LNCaP clone FGC (cell line): ENCODE measurements around the gene PAK6.

Experiments used
- DNase-seq: peaks from one replicate; pipeline ENCODE4 v3.0.0-alpha.2; 2011; ENCODE audit warnings: low read depth
- H3K4me3 ChIP-seq: 2 replicates; pipeline ENCODE4 v1.5.1; 2011; ENCODE audit warnings: mild to moderate bottlenecking, low read depth, low read length, control low read depth
- TF ChIP-seq, protein P1 (sequence below): IDR thresholded peaks from 2 replicates; pipeline ENCODE4 v1.5.1; 2012; ENCODE audit warnings: mild to moderate bottlenecking; ENCODE audit not compliant: control insufficient read depth, insufficient read depth; ENCODE audit errors: extremely low read depth

The PAK6 gene

DNA sequence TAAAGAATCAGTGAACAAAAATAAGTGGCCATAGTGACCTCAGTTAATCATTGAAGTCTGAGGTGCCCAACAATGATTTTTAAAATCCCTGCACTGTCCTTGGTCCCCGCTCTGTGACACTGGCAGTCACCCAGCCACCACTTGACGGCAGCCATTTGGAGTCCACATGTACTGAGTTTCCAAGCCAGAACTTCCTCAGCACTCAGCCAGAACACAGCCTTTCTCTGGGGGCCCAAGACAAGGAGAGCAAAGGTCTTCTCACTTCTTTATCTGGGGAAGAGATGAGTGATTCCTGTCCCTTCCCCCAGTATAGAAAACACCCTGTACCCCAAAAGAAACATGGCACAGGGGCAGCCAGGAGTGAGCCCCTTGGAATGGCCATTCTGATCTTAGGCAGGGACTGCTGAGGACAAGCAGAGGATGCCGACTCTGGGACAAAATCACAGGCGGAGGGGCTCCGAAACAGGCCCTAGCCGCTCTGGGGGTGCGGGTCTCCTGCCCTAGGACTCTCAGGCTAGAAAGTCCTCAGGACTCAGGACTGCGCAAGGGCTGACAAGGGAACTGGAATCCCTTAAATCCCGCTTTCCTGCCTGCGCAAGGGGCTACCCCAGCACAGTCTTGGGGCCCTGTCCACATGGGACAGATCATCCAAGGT, 12.8 kb downstream of the PAK6 start:
- TF ChIP-seq, protein P1, sequence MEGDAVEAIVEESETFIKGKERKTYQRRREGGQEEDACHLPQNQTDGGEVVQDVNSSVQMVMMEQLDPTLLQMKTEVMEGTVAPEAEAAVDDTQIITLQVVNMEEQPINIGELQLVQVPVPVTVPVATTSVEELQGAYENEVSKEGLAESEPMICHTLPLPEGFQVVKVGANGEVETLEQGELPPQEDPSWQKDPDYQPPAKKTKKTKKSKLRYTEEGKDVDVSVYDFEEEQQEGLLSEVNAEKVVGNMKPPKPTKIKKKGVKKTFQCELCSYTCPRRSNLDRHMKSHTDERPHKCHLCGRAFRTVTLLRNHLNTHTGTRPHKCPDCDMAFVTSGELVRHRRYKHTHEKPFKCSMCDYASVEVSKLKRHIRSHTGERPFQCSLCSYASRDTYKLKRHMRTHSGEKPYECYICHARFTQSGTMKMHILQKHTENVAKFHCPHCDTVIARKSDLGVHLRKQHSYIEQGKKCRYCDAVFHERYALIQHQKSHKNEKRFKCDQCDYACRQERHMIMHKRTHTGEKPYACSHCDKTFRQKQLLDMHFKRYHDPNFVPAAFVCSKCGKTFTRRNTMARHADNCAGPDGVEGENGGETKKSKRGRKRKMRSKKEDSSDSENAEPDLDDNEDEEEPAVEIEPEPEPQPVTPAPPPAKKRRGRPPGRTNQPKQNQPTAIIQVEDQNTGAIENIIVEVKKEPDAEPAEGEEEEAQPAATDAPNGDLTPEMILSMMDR: no peak
- no peak for DNase-seq
- H3K4me3 ChIP-seq: no peak overlapping the region

DNA sequence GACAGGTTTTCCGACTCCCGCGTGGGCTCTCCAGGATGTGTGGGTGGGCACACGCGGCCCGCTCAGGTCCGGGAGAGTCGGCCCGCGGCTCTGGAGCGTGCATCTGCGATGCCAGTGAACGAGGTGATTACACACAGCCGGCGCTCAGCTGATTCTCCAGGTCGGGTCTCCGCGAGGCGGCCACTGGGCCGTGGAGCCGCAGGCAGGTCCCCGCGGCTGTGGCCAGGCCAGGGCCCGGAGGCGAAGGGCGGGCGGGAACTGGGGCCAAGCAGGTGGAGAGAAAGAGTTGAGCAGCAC, 13.2 kb downstream of the PAK6 start:
- no peak overlapping the region for H3K4me3 ChIP-seq
- TF ChIP-seq, protein P1: no peak
- DNase-seq: no peak

DNA sequence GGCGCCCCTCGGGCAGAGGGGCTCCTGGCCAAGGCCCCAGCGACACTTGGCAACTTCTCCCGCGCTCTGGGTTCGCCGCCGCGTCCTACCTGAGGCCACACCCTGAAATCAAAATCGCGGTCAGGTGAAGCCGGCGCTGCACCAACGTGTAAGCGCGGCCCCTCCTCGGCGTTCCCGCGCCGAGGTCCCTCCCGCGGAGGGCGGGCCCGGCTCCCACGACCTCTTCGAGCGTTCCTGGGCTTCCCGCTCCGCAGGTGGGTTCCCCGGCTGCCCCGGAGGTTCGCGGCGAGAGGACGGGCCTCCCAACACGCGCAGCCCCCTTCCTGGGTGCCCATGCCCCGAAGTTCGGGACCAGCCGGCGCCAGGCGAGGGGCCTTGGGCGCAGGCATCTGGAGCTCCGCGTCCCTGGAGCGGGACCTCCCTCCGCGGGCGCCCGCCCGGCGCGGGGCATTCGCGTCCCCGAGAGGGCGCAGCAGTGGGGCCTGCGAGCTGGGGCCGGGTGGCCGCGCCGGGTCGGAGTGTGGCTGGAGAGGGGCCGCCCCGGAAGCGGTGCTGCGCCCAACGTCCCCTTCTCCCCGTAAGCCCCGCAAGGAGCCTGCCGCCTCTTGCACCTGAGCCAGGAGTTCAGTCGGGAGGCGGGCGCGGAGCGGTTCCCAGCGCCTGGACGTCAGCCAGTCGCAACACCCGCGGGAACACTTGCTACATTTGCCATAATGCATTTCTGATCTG, 13.7 kb downstream of the PAK6 start:
- TF ChIP-seq, protein P1: no peak
- H3K4me3 ChIP-seq: no peak overlapping the region
- DNase-seq: no peak

DNA sequence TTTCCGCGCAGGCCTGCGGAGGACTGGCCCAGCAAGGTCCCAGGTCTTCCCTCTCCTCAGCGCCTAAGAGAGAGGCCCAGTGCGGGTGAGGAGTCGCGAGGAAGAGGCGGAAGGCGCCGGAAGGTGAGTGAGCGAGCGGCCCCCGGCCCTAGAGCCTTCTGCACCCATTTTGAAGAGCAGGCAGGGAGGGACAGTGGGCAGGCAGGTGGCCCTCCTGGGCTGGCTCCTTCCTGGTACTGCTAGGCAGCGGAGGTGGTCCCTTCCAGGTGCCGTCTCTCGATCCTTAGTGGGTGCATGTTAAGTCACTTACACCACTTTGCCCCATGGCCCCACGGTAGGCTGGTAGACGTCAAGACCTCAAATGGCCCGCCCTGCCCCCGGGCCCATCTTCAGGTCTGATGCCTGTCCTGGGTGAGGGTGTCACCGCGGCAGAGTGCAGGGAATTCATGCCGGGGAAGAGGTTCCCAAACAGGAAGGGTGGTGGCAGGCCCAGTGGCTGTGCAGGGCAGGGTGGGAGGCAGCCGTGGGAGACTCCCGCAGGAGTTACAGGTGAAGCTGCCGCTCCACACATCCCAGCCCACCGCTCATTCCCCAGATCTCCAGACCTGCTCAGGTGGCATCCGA, 14.4 kb downstream of the PAK6 start:
- DNase-seq: no peak
- H3K4me3 ChIP-seq: no peak overlapping the region
- TF ChIP-seq, protein P1: no peak

DNA sequence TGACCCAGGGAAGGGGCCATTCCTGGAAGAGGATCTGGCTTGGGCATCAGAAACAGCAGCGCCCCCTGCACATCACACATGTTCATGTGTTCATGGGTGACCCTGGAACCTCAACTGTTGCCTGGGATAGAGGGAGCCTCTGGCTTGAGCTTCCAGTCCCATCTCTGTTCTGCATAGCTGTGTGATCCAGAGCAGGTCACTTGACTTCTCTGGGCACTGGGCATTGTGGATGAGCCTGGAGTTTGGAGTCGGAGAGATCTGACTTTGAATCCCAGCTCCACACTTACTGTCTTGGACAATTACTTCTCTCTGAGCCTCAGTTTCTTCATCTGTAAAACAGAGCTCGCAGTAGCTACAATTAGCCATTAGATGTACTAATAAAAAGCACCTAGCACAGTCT, 15.6 kb downstream of the PAK6 start:
- no peak overlapping the region for H3K4me3 ChIP-seq
- TF ChIP-seq, protein P1: no peak
- no peak for DNase-seq

DNA sequence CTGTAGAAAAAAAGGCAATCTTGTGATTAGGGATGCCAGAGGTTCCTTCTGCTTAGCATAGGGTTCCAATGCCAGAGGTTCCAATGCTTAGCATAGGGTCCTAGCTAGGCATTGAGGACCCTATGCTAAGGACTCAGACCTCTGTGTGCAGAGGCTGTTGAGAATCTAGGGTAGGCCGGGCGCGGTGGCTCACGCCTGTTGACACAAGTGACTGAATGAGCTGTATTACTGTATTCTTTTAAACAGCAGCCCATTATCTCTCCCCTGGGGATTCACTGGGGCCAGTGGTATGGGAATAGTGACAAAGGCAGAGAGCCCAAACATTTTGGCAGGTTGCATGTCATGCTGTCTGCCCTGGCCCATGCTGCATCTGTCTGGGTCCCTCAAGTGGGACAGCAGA, 16.2 kb downstream of the PAK6 start:
- no peak overlapping the region for H3K4me3 ChIP-seq
- DNase-seq: no peak
- TF ChIP-seq, protein P1: no peak
